ENCODE results near the gene ZNF536.

The ZNF536 gene

GRCh38 chr19:30332445-30333234 lies 39.5 kb upstream of the ZNF536 start:
- no peaks in the 10 kb centered on the region for H4K20me1 ChIP-seq (ENCODE audit: insufficient read depth, low read length)
- no peaks in the 10 kb centered on the region for H3K9me2 ChIP-seq (replicated peaks; ENCODE audit: insufficient read depth, low read length)
- TF ChIP-seq EZH2phosphoT487 (IDR thresholded peaks at IDR 0.05; ENCODE audit: low read length) (no peak), EZH2 (optimal IDR thresholded peaks at IDR 0.05; ENCODE audit: low read depth, low read length) (no peak), CTCF (IDR thresholded peaks at IDR 0.05; ENCODE audit: low read length) (no peak)
- H2AFZ ChIP-seq (ENCODE audit: low read length), result no peak overlapping the region
- H3K4me3 ChIP-seq (ENCODE audit: low read length), result no peak overlapping the region
- no peaks in the 10 kb centered on the region for H3K9me3 ChIP-seq (replicated peaks; ENCODE audit: insufficient read depth, low read length)
- no peaks in the 10 kb centered on the region for H3K36me3 ChIP-seq (replicated peaks; ENCODE audit: insufficient read depth, low read length)
- H3K27ac ChIP-seq (ENCODE audit: low read length), result no peak overlapping the region
- H3F3A ChIP-seq (ENCODE audit: insufficient read depth, low read length), result no peaks in the 10 kb centered on the region
- DNase-seq, result no peak
- no peak overlapping the region for H3K4me2 ChIP-seq (ENCODE audit: low read depth, low read length)
- peaks cover 33% of the 10 kb centered on the region for H3K27me3 ChIP-seq (replicated peaks; ENCODE audit: insufficient read depth, low read length)
- H3K79me2 ChIP-seq (ENCODE audit: low read length), result no peaks in the 10 kb centered on the region
- H3K9ac ChIP-seq (ENCODE audit: low read length), result no peak overlapping the region
- no peaks in the 10 kb centered on the region for H3K4me1 ChIP-seq (ENCODE audit: low read length)

- Histone ChIP-seq H3K27ac (ENCODE audit: low read length) (no peak overlapping the region), H3K9me2 (replicated peaks; ENCODE audit: insufficient read depth, low read length) (no peaks in the 10 kb centered on the region), H3K27me3 (replicated peaks; ENCODE audit: insufficient read depth, low read length) (peaks cover 25% of the 10 kb centered on the region), H3K4me3 (ENCODE audit: low read length) (no peak overlapping the region), H3K9ac (ENCODE audit: low read length) (no peak overlapping the region), H3K79me2 (ENCODE audit: low read length) (no peaks in the 10 kb centered on the region), H4K20me1 (ENCODE audit: insufficient read depth, low read length) (no peaks in the 10 kb centered on the region), H3K4me2 (ENCODE audit: low read depth, low read length) (no peak overlapping the region), H2AFZ (ENCODE audit: low read length) (no peak overlapping the region), H3K9me3 (replicated peaks; ENCODE audit: insufficient read depth, low read length) (no peaks in the 10 kb centered on the region), H3K36me3 (replicated peaks; ENCODE audit: insufficient read depth, low read length) (no peaks in the 10 kb centered on the region), H3K4me1 (ENCODE audit: low read length) (no peaks in the 10 kb centered on the region), H3F3A (ENCODE audit: insufficient read depth, low read length) (no peaks in the 10 kb centered on the region)
- no peak for DNase-seq
- no peak for TF ChIP-seq EZH2phosphoT487 (IDR thresholded peaks at IDR 0.05; ENCODE audit: low read length)
- no peak for TF ChIP-seq EZH2 (optimal IDR thresholded peaks at IDR 0.05; ENCODE audit: low read depth, low read length)
- TF ChIP-seq CTCF (IDR thresholded peaks at IDR 0.05; ENCODE audit: low read length), result no peak
Observed at GRCh38 chr19:30333291-30334065, 38.7 kb upstream of the ZNF536 start.

GRCh38 chr19:30334841-30335240 lies 37.3 kb upstream of the ZNF536 start:
- no peaks in the 10 kb centered on the region for H3K4me1 ChIP-seq (ENCODE audit: low read length)
- TF ChIP-seq EZH2phosphoT487 (IDR thresholded peaks at IDR 0.05; ENCODE audit: low read length), result no peak
- no peak for TF ChIP-seq CTCF (IDR thresholded peaks at IDR 0.05; ENCODE audit: low read length)
- no peak for TF ChIP-seq EZH2 (optimal IDR thresholded peaks at IDR 0.05; ENCODE audit: low read depth, low read length)

More at GRCh38 chr19:30334841-30335240, 37.3 kb upstream of the ZNF536 start:
- Histone ChIP-seq H3K79me2 (ENCODE audit: low read length) (no peaks in the 10 kb centered on the region), H3K9me2 (replicated peaks; ENCODE audit: insufficient read depth, low read length) (no peaks in the 10 kb centered on the region), H3K4me2 (ENCODE audit: low read depth, low read length) (no peak overlapping the region), H3K27ac (ENCODE audit: low read length) (no peak overlapping the region), H3K9me3 (replicated peaks; ENCODE audit: insufficient read depth, low read length) (no peaks in the 10 kb centered on the region), H3K9ac (ENCODE audit: low read length) (no peak overlapping the region), H3F3A (ENCODE audit: insufficient read depth, low read length) (no peaks in the 10 kb centered on the region), H3K27me3 (replicated peaks; ENCODE audit: insufficient read depth, low read length) (peaks cover 12% of the 10 kb centered on the region), H2AFZ (ENCODE audit: low read length) (no peak overlapping the region), H3K36me3 (replicated peaks; ENCODE audit: insufficient read depth, low read length) (no peaks in the 10 kb centered on the region), H4K20me1 (ENCODE audit: insufficient read depth, low read length) (no peaks in the 10 kb centered on the region), H3K4me3 (ENCODE audit: low read length) (no peak overlapping the region)
- no peak for DNase-seq
